MM.1S (cell line): Measurements from ENCODE around the gene CFAP54.

Source experiments
- DNase-seq: peaks from one replicate; pipeline ENCODE4 v3.0.0-alpha.2; 2015
- H2AFZ ChIP-seq: fragments of 300-600 bp; sonication (generic); 2 replicates; pipeline ENCODE4 v1.6.0; 2016; ENCODE audit warnings: antibody characterized with exemption, low read length
- H3F3A ChIP-seq: fragments of 300-600 bp; sonication (generic); 2 replicates; pipeline ENCODE4 v1.6.1; 2016; ENCODE audit warnings: mild to moderate bottlenecking, antibody characterized with exemption, low read length, moderate library complexity, mixed read lengths; ENCODE audit not compliant: insufficient read depth
- H3K27ac ChIP-seq: fragments of 300-600 bp; sonication (generic); 2 replicates; pipeline ENCODE4 v1.5.1; 2016; ENCODE audit warnings: mild to moderate bottlenecking, low read length
- H3K27me3 ChIP-seq: fragments of 300-600 bp; sonication (generic); replicated peaks from 2 replicates; pipeline ENCODE4 v1.6.0; 2016; ENCODE audit warnings: low read length; ENCODE audit not compliant: insufficient read depth
- H3K36me3 ChIP-seq: fragments of 300-600 bp; sonication (generic); replicated peaks from 2 replicates; pipeline ENCODE4 v1.6.1; 2016; ENCODE audit warnings: mild to moderate bottlenecking, low read length, mixed read lengths; ENCODE audit not compliant: insufficient read depth
- H3K4me1 ChIP-seq: fragments of 300-600 bp; sonication (generic); 2 replicates; pipeline ENCODE4 v1.6.1; 2016; ENCODE audit warnings: low read length, mixed read lengths
- H3K4me2 ChIP-seq: fragments of 300-600 bp; sonication (generic); 2 replicates; pipeline ENCODE4 v1.6.0; 2016; ENCODE audit warnings: low read depth, low read length
- H3K4me3 ChIP-seq: fragments of 300-600 bp; sonication (generic); 2 replicates; pipeline ENCODE4 v1.5.1; 2016; ENCODE audit warnings: low read length, mixed read lengths
- H3K79me2 ChIP-seq: fragments of 300-600 bp; sonication (generic); 2 replicates; pipeline ENCODE4 v1.6.1; 2016; ENCODE audit warnings: mixed run types, low read length, mixed read lengths
- H3K9ac ChIP-seq: fragments of 300-600 bp; sonication (generic); 2 replicates; pipeline ENCODE4 v1.6.1; 2016; ENCODE audit warnings: low read length, mixed read lengths
- H3K9me2 ChIP-seq: fragments of 300-600 bp; sonication (generic); replicated peaks from 2 replicates; pipeline ENCODE4 v1.6.1; 2016; ENCODE audit warnings: mild to moderate bottlenecking, low read length, mixed read lengths; ENCODE audit not compliant: insufficient read depth
- H3K9me3 ChIP-seq: fragments of 300-600 bp; sonication (generic); replicated peaks from 2 replicates; pipeline ENCODE4 v1.6.1; 2016; ENCODE audit warnings: mild to moderate bottlenecking, low read length, mixed read lengths; ENCODE audit not compliant: insufficient read depth
- H4K20me1 ChIP-seq: fragments of 300-600 bp; sonication (generic); 2 replicates; pipeline ENCODE4 v1.6.1; 2016; ENCODE audit warnings: mild to moderate bottlenecking, low read length, moderate library complexity, mixed read lengths; ENCODE audit not compliant: insufficient read depth
- EZH2 ChIP-seq: fragments of 300-600 bp; sonication (generic); optimal IDR thresholded peaks from 2 replicates; pipeline ENCODE3; 2017; ENCODE audit warnings: low read depth, mild to moderate bottlenecking, antibody characterized with exemption, low read length, mixed read lengths
- EZH2phosphoT487 ChIP-seq: fragments of 300-600 bp; sonication (generic); IDR thresholded peaks from 2 replicates; pipeline ENCODE4 v1.6.1; 2018; ENCODE audit warnings: antibody characterized with exemption, low read length
- TF ChIP-seq, protein P1 (sequence below): fragments of 300-600 bp; sonication (generic); IDR thresholded peaks from 2 replicates; pipeline ENCODE4 v1.5.1; 2016; ENCODE audit warnings: antibody characterized with exemption, low read length, mixed read lengths

The CFAP54 gene

DNA sequence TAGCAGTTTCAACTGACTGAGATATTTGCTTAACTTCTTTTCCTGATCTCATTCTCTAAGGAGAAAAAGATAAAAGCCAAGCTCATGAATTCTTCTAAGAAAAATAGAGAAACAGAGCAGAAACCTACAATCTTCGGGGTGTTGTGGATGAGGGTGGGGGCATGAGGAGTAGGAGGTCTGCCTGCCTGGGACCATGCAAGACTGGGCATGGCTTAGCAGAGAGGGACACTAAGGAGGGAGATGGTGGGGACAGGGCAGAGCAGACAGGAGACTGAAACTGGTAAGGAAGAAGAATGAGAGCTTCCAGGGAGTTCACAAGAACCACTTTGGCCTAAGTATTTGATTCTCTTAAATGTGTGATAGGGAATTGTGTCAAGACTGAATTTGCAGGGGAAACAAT lies 188.0 kb downstream of the CFAP54 start:
- Histone ChIP-seq H3K36me3 (no peaks in the 10 kb centered on the region), H3K4me1 (no peaks in the 10 kb centered on the region), H3K9me3 (no peaks in the 10 kb centered on the region), H3F3A (no peaks in the 10 kb centered on the region), H3K4me2 (no peak overlapping the region), H3K9ac (no peak overlapping the region), H3K27me3 (no peaks in the 10 kb centered on the region), H3K27ac (no peak overlapping the region), H2AFZ (no peak overlapping the region), H3K9me2 (no peaks in the 10 kb centered on the region), H3K4me3 (no peak overlapping the region), H4K20me1 (no peaks in the 10 kb centered on the region), H3K79me2 (no peaks in the 10 kb centered on the region)
- no peak for TF ChIP-seq EZH2
- TF ChIP-seq, protein P1, sequence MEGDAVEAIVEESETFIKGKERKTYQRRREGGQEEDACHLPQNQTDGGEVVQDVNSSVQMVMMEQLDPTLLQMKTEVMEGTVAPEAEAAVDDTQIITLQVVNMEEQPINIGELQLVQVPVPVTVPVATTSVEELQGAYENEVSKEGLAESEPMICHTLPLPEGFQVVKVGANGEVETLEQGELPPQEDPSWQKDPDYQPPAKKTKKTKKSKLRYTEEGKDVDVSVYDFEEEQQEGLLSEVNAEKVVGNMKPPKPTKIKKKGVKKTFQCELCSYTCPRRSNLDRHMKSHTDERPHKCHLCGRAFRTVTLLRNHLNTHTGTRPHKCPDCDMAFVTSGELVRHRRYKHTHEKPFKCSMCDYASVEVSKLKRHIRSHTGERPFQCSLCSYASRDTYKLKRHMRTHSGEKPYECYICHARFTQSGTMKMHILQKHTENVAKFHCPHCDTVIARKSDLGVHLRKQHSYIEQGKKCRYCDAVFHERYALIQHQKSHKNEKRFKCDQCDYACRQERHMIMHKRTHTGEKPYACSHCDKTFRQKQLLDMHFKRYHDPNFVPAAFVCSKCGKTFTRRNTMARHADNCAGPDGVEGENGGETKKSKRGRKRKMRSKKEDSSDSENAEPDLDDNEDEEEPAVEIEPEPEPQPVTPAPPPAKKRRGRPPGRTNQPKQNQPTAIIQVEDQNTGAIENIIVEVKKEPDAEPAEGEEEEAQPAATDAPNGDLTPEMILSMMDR: no peak
- TF ChIP-seq EZH2phosphoT487: no peak
- no peak for DNase-seq

DNA sequence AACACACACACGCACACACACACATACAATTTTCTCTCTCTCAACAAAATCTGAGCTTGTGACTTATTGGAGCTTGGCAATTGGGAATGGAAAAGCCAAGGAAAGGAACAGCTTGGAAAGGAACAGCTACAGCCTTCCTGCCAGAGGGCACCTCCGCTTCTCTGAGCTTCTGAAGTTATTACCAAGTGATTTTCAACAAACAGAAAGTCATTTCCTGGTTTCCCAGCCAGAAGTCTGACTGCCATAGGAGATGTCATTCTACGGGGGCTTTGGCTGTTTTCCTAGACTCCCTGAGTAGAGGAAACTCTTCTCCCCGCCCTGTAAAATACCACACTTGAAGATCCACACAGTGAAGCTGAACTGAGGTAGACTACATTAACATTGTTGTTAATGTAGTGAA lies 198.3 kb downstream of the CFAP54 start:
- no peaks in the 10 kb centered on the region for H3K9me2 ChIP-seq
- no peak overlapping the region for H3K27ac ChIP-seq
- H3K9ac ChIP-seq: no peak overlapping the region
- no peak overlapping the region for H3K4me2 ChIP-seq
- no peak overlapping the region for H3K4me3 ChIP-seq
- H3K9me3 ChIP-seq: no peaks in the 10 kb centered on the region
- no peaks in the 10 kb centered on the region for H3K36me3 ChIP-seq
- no peaks in the 10 kb centered on the region for H3K79me2 ChIP-seq
- H2AFZ ChIP-seq: no peak overlapping the region
- TF ChIP-seq EZH2 (no peak), EZH2phosphoT487 (no peak)
- TF ChIP-seq, protein P1: no peak
- H3F3A ChIP-seq: no peaks in the 10 kb centered on the region
- no peaks in the 10 kb centered on the region for H3K4me1 ChIP-seq
- no peaks in the 10 kb centered on the region for H3K27me3 ChIP-seq
- no peaks in the 10 kb centered on the region for H4K20me1 ChIP-seq
- no peak for DNase-seq

GRCh38 chr12:96698521-96698920 lies 209.1 kb downstream of the CFAP54 start:
- H3K4me1 ChIP-seq: no peaks in the 10 kb centered on the region
- H3K79me2 ChIP-seq: no peaks in the 10 kb centered on the region
- H3F3A ChIP-seq: no peaks in the 10 kb centered on the region
- no peaks in the 10 kb centered on the region for H3K9me3 ChIP-seq
- H3K9ac ChIP-seq: no peak overlapping the region
- no peaks in the 10 kb centered on the region for H3K9me2 ChIP-seq
- H3K4me3 ChIP-seq: no peak overlapping the region
- no peaks in the 10 kb centered on the region for H4K20me1 ChIP-seq
- no peak for DNase-seq
- H3K27me3 ChIP-seq: no peaks in the 10 kb centered on the region
- H3K36me3 ChIP-seq: no peaks in the 10 kb centered on the region
- no peak overlapping the region for H3K4me2 ChIP-seq
- TF ChIP-seq EZH2: no peak
- no peak for TF ChIP-seq EZH2phosphoT487
- TF ChIP-seq, protein P1: no peak
- H2AFZ ChIP-seq: no peak overlapping the region
- no peak overlapping the region for H3K27ac ChIP-seq
